MM.1S (cell line): ENCODE measurements around the gene CFAP57.

Experiments
- EZH2 ChIP-seq: fragments of 300-600 bp; sonication (generic); optimal IDR thresholded peaks from 2 replicates; pipeline ENCODE3; 2017; ENCODE audit warnings: low read depth, mild to moderate bottlenecking, antibody characterized with exemption, low read length, mixed read lengths
- EZH2phosphoT487 ChIP-seq: fragments of 300-600 bp; sonication (generic); IDR thresholded peaks from 2 replicates; pipeline ENCODE4 v1.6.1; 2018; ENCODE audit warnings: antibody characterized with exemption, low read length
- TF ChIP-seq, protein P1 (sequence below): fragments of 300-600 bp; sonication (generic); IDR thresholded peaks from 2 replicates; pipeline ENCODE4 v1.5.1; 2016; ENCODE audit warnings: antibody characterized with exemption, low read length, mixed read lengths

DNA sequence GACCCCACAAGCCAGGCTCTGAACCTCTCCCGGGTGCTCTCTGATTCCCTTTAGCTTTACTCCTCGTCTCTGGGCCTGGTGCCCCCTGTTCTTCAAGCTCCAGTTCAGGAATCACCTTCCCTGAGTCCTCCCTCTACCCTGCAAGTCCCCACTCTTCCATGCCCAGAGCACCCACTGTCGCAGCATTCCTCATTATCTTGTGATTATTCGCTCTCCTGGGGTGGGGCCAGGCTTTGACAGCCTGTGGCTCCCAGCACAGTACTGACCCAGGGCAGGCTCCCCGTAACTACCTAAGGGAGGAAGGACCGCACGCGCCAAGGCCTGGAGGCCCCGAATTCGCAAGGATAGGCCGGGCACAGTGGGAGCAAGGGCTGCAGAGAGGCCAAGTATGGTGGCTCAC lies 114.0 kb downstream of the CFAP57 start:
- TF ChIP-seq, protein P1, sequence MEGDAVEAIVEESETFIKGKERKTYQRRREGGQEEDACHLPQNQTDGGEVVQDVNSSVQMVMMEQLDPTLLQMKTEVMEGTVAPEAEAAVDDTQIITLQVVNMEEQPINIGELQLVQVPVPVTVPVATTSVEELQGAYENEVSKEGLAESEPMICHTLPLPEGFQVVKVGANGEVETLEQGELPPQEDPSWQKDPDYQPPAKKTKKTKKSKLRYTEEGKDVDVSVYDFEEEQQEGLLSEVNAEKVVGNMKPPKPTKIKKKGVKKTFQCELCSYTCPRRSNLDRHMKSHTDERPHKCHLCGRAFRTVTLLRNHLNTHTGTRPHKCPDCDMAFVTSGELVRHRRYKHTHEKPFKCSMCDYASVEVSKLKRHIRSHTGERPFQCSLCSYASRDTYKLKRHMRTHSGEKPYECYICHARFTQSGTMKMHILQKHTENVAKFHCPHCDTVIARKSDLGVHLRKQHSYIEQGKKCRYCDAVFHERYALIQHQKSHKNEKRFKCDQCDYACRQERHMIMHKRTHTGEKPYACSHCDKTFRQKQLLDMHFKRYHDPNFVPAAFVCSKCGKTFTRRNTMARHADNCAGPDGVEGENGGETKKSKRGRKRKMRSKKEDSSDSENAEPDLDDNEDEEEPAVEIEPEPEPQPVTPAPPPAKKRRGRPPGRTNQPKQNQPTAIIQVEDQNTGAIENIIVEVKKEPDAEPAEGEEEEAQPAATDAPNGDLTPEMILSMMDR = no peak
- TF ChIP-seq EZH2 (no peak), EZH2phosphoT487 (no peak)
